CD4-positive, alpha-beta memory T cell (primary cell): ENCODE measurements around the gene TSR1. TPM values are rescaled to one million over a fixed set of nuclear protein-coding genes. Genes with fewer than 3 reads are reported as not detected.

Experiments used
- CTCF ChIA-PET: fragments of 350-600 bp; sonication (Branson Sonifier 250); formaldehyde crosslinking; loops from one replicate; lab custom pipeline; 2021; ENCODE audit warnings: inconsistent platforms; ENCODE audit not compliant: partially characterized antibody; lab: Charles Lee
- POLR2A ChIA-PET: fragments of 350-600 bp; sonication (Branson Sonifier 250); formaldehyde crosslinking; loops from one replicate; lab custom pipeline; 2021; ENCODE audit not compliant: partially characterized antibody; lab: Charles Lee
- DNase-seq, 5 donors: peaks; one replicate each; pipeline versions ENCODE4 v3.0.0 to v3.0.0-alpha.2; 2020 to 2022; ENCODE audit warnings: mixed read lengths in 1 of 5
- H3K27ac ChIP-seq: one replicate; pipeline ENCODE4 v1.7.0; 2013; ENCODE audit warnings: low read depth, low read length
- H3K27me3 ChIP-seq: 2 replicates; pipeline ENCODE4 v1.7.0; 2013; ENCODE audit warnings: mild to moderate bottlenecking, low read length, moderate library complexity; ENCODE audit not compliant: insufficient read depth
- H3K36me3 ChIP-seq: 2 replicates; pipeline ENCODE4 v1.7.0; 2013; ENCODE audit warnings: mild to moderate bottlenecking, low read length, moderate library complexity; ENCODE audit not compliant: insufficient read depth
- H3K4me1 ChIP-seq: 2 replicates; pipeline ENCODE4 v1.7.0; 2013; ENCODE audit warnings: mild to moderate bottlenecking, low read length, moderate library complexity; ENCODE audit not compliant: insufficient read depth
- H3K4me3 ChIP-seq, 2 donors: one replicate each; pipeline ENCODE4 v1.7.0; 2013; ENCODE audit warnings: low read length in 2 of 2, mild to moderate bottlenecking in 1 of 2
- H3K9me3 ChIP-seq, 2 donors: one replicate each; pipeline ENCODE4 v1.7.0; 2013; ENCODE audit warnings: low read length in 2 of 2, control low read depth in 1 of 2; ENCODE audit not compliant: control insufficient read depth in 1 of 2
- H3K27ac Mint-ChIP-seq, 7 donors: one replicate each; pipeline ENCODE4 v1.8.0; 2020 to 2021; ENCODE audit warnings: mixed read lengths in 7 of 7, mild to moderate bottlenecking in 6 of 7, inconsistent platforms in 3 of 7, moderate library complexity in 3 of 7
- H3K27me3 Mint-ChIP-seq, 2 donors: one replicate each; pipeline ENCODE4 v1.8.0; 2020 to 2021; ENCODE audit warnings: mixed read lengths in 2 of 2
- H3K36me3 Mint-ChIP-seq, 2 donors: one replicate each; pipeline ENCODE4 v1.8.0; 2020 to 2021; ENCODE audit warnings: mixed read lengths in 2 of 2, inconsistent platforms in 1 of 2, mild to moderate bottlenecking in 1 of 2
- H3K4me1 Mint-ChIP-seq, 4 donors: one replicate each; pipeline ENCODE4 v1.8.0; 2020 to 2021; ENCODE audit warnings: mixed read lengths in 4 of 4, mild to moderate bottlenecking in 1 of 4
- H3K4me3 Mint-ChIP-seq, 8 donors: one replicate each; pipeline ENCODE4 v1.8.0; 2020 to 2021; ENCODE audit warnings: mixed read lengths in 8 of 8, mild to moderate bottlenecking in 7 of 8, moderate library complexity in 6 of 8, inconsistent platforms in 3 of 8
- H3K9me3 Mint-ChIP-seq, 8 donors: one replicate each; pipeline ENCODE4 v1.8.0; 2020 to 2021; ENCODE audit warnings: mixed read lengths in 8 of 8, mild to moderate bottlenecking in 5 of 8, inconsistent platforms in 3 of 8, moderate library complexity in 1 of 8
- intact Hi-C: fragments of 100-400 bp; cut with micrococcal nuclease; formaldehyde crosslinking; loops from one replicate; pipeline ENCODE4 v1.15.1; 2023
- polyA plus RNA-seq, 2 donors: library from polyadenylated mRNA; unstranded; fragments of 300-500 nt; fragmentation: Illumina TruSeq; gene quantifications; one replicate each; pipeline ENCODE4 v1.2.3, GENCODE V29; 2021
- total RNA-seq, 2 experiments: library from RNA; stranded (reverse); gene quantifications; one replicate each; pipeline ENCODE4 v1.2.3, GENCODE V29; 2021

The TSR1 gene
- total and polyA plus RNA-seq, 4 experiments from 2014 or later: 14.3 to 31.7 (median 22.4) TPM

- ChIA-PET POLR2A (interaction anchor here (1.4 to 2.0 kb wide), 4 partner anchors 9 to 31 kb away, joined by 3 to 12 read pairs (median 4); no protein-coding TSS in a partner anchor), CTCF (interaction anchor here (1.4 to 2.0 kb wide), 2 partner anchors 31 to 217 kb away, joined by 3 to 7 read pairs; no protein-coding TSS in a partner anchor)
- H3K27ac Mint-ChIP-seq: peak overlapping the region; percentile 3 to 93 (median 68)
- no peaks in the 10 kb centered on the region for H3K9me3 Mint-ChIP-seq
- no peaks in the 10 kb centered on the region for H3K27me3 Mint-ChIP-seq
- no peaks in the 10 kb centered on the region for H3K27me3 ChIP-seq
- peak in 1 of 5 donors; percentile 37 for DNase-seq
- peak overlapping the region in 5 of 8 donors; percentile 4 to 58 (median 21) for H3K4me3 Mint-ChIP-seq
- peaks cover 25 to 45% (median 34%) of the 10 kb centered on the region in 4 donors for H3K4me1 Mint-ChIP-seq
- H3K4me3 ChIP-seq: no peak overlapping the region
- intact Hi-C loops: no loop called here
- no peaks in the 10 kb centered on the region for H3K9me3 ChIP-seq
- H3K36me3 ChIP-seq: peaks cover 19% of the 10 kb centered on the region
- no peak overlapping the region for H3K27ac ChIP-seq
- peaks cover 42 to 45% of the 10 kb centered on the region in 2 donors for H3K36me3 Mint-ChIP-seq
- peaks cover 21% of the 10 kb centered on the region for H3K4me1 ChIP-seq
Measured at GRCh38 chr17:2275722-2276121, 60.5 kb downstream of the TSR1 start.

DNA sequence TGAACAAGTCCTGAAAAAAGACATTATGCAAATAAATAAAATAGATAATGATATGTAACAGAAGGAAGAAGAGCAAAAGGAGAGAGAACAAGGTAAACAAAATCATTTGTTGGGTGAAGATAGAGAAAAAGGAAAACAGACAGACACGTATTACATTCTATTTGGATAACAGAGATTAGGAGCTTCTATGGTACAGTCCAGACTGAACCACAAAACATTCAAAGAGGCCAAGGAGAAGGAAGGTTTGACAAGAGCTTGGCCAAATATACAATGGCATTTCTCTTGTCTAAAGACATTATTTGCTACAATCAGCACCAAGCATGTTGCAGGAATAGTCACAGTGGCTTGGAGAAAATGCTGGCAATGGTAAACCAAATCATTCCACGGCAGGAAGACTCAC, 61.8 kb downstream of the TSR1 start:
- Mint-ChIP-seq H3K27ac (peak overlapping the region in 3 of 7 donors; percentile 18 to 76 (median 20)), H3K4me1 (peaks cover 30 to 53% (median 43%) of the 10 kb centered on the region in 4 donors), H3K27me3 (no peaks in the 10 kb centered on the region), H3K36me3 (peaks cover 35 to 45% of the 10 kb centered on the region in 2 donors), H3K4me3 (no peak overlapping the region), H3K9me3 (no peaks in the 10 kb centered on the region)
- H3K4me1 ChIP-seq: peaks cover 28% of the 10 kb centered on the region
- no peak overlapping the region for H3K4me3 ChIP-seq
- no peaks in the 10 kb centered on the region for H3K27me3 ChIP-seq
- POLR2A ChIA-PET: no interaction called here
- no peaks in the 10 kb centered on the region for H3K9me3 ChIP-seq
- peaks cover 16% of the 10 kb centered on the region for H3K36me3 ChIP-seq
- intact Hi-C loops: no loop called here
- CTCF ChIA-PET: no interaction called here
- no peak for DNase-seq
- H3K27ac ChIP-seq: no peak overlapping the region

Other genes with a start within 250 kb of the TSR1 start
- 10 to 100 TPM; 51.1 to 58.5 TPM for gene SMG6, start 32.7 kb downstream of the TSR1 start, total RNA-seq
- gene SMG6, start 32.7 kb downstream of the TSR1 start, polyA plus RNA-seq: 10 to 100 TPM in 1 of 2 donors, 1 to 10 TPM in 1; 3.8 to 10.2 TPM
- 10 to 100 TPM in 1 of 2 experiments, 1 to 10 TPM in 1; 6.9 to 13.1 TPM for gene SRR, start 32.5 kb downstream of the TSR1 start, total RNA-seq
- gene SRR, start 32.5 kb downstream of the TSR1 start, polyA plus RNA-seq: 1 to 10 TPM; 5.6 to 6.7 TPM
- 100 to 1,000 TPM; 133 to 137 TPM for gene SGSM2, start 1.0 kb upstream of the TSR1 start, total RNA-seq
- gene SGSM2, start 1.0 kb upstream of the TSR1 start, polyA plus RNA-seq: 10 to 100 TPM in 1 of 2 donors, 1 to 10 TPM in 1; 6.2 to 15.8 TPM
- gene MNT, start 64.6 kb upstream of the TSR1 start, total RNA-seq: 10 to 100 TPM; 45.0 to 50.7 TPM
- 1 to 10 TPM in 1 of 2 donors, under 1 TPM in 1; 0.29 to 1.4 TPM for gene MNT, start 64.6 kb upstream of the TSR1 start, polyA plus RNA-seq
- 10 to 100 TPM; 50.1 to 51.8 TPM for gene METTL16, start 175.4 kb upstream of the TSR1 start, total RNA-seq
- 10 to 100 TPM in 1 of 2 donors, 1 to 10 TPM in 1; 7.5 to 28.9 TPM for gene METTL16, start 175.4 kb upstream of the TSR1 start, polyA plus RNA-seq